Heart left ventricle (tissue), 16 donors: ENCODE results near the gene UBE2D1. TPM values are rescaled to one million over a fixed set of nuclear protein-coding genes. Genes with fewer than 3 reads are reported as not detected.

Experiments used
- ATAC-seq, 4 donors: fragments of 200-7000 bp; cut with Tn5 transposase; one replicate each; pipeline ENCODE4 v1.9.1; 2020 to 2022; ENCODE audit warnings: moderate library complexity in 4 of 4, mild to moderate bottlenecking in 3 of 4, moderate number of reproducible peaks in 1 of 4
- DNase-seq, 5 donors: peaks; one replicate each; pipeline ENCODE4 v3.0.0-alpha.2; 2020
- H3K27ac ChIP-seq, 12 donors: fragments of 200-600 bp; sonication (generic) in 4 of 12; one replicate each; pipeline versions ENCODE4 v1.5.0 to v1.8.0; 2016 to 2022; ENCODE audit warnings: mild to moderate bottlenecking in 2 of 12
- H3K27me3 ChIP-seq, 9 donors: fragments of 200-600 bp; sonication (generic) in 2 of 9; one replicate each; pipeline versions ENCODE4 v1.5.1 to v1.8.0; 2016 to 2022; ENCODE audit warnings: mild to moderate bottlenecking in 3 of 9
- H3K36me3 ChIP-seq, 9 donors: fragments of 200-600 bp; sonication (generic) in 2 of 9; one replicate each; pipeline versions ENCODE4 v1.5.0 to v1.8.0; 2018 to 2022; ENCODE audit warnings: mild to moderate bottlenecking in 2 of 9
- H3K4me1 ChIP-seq, 12 donors: fragments of 200-600 bp; sonication (generic) in 4 of 12; one replicate each; pipeline versions ENCODE4 v1.5.0 to v1.8.0; 2016 to 2022; ENCODE audit warnings: mild to moderate bottlenecking in 3 of 12
- H3K4me3 ChIP-seq, 12 donors: fragments of 200-600 bp; sonication (generic) in 4 of 12; one replicate each; pipeline versions ENCODE4 v1.5.0 to v1.8.0; 2017 to 2022; ENCODE audit warnings: mild to moderate bottlenecking in 9 of 12, moderate library complexity in 4 of 12
- H3K9me3 ChIP-seq, 12 donors: fragments of 200-600 bp; sonication (generic) in 4 of 12; one replicate each; pipeline versions ENCODE4 v1.5.0 to v1.8.0; 2016 to 2022; ENCODE audit warnings: mild to moderate bottlenecking in 1 of 12
- POLR2A ChIP-seq, 2 donors: fragments of 450-650 bp; IDR thresholded peaks; one replicate each; pipeline ENCODE4 v1.6.1; 2017; ENCODE audit warnings: antibody characterized with exemption in 2 of 2, mild to moderate bottlenecking in 2 of 2, moderate library complexity in 2 of 2
- WGBS, 4 donors: extraction: QIAGEN DNeasy Blood & Tissue Kit in 2 of 4; methylation state at CpG; one replicate each; pipeline versions ENCODE4 v1.1.5 to v1.1.7; 2013 to 2018; 5-methylcytosine and 5-hydroxymethylcytosine counted together
- intact Hi-C, 10 donors: fragments of 100-400 bp; cut with DNase I; formaldehyde crosslinking; loops; one replicate each; pipeline versions ENCODE4 v1.11.1 to v1.14.2; 2022
- polyA plus RNA-seq, 2 donors: library from polyadenylated mRNA; stranded (reverse); fragments of 200-250 nt; gene quantifications; one replicate each; pipeline ENCODE4 v1.2.3, GENCODE V29; 2013
- total RNA-seq, 9 donors: library from RNA; depleted of rRNA in 2 of 9; stranded (reverse); fragments of >200 nt in 2 of 9; fragmentation: NEBNext Ultra II Directional in 3 of 9; extraction: Animal tissue kit (Norgen Biotek cat#: 25700) in 3 of 9; gene quantifications; one replicate each; pipeline versions ENCODE4 v1.1.0 to v1.2.4, GENCODE V29; 2016 to 2023
- TF ChIP-seq, protein P1 (sequence below), 12 donors: fragments of 200-600 bp; sonication (generic) in 4 of 12; IDR thresholded peaks; one replicate each; pipeline versions ENCODE4 v1.5.0 to v1.8.0; 2018 to 2022; ENCODE audit warnings: antibody characterized with exemption in 12 of 12, mild to moderate bottlenecking in 5 of 12
- donor health status: ischemic (EF 13 %, LVEDD 7.1; RV severe dilation, severe dysfunction).
- donor health status: healthy with polysubstance abuse.
- donor health status: DM: no; HTN: yes; CAD: no.
- donor health status: DM: no; HTN: no; CAD: no.
- donor health status: ischemic (EF 25% LVEDD 6.9; RV normal size, moderate dysfunction).
- donor health status: ischemic (EF 25% LVEDD 5.7; RV mildly dilated, moderate dysfunction).
- donor health status: healthy.
- donor health status: DM: yes; HTN: yes; CAD: no.
- donor health status: ischemic (EF 35%, LVEDD 5.7; RV mildly dilated, moderate dysfunction).
- donor health status: nonischemic (EF 11% LVEDD 7.7; RV severe dilation, severe dysfunction).
- donor health status: DM: yes; HTN: yes; CAD: no.
- donor health status: PGD.
- donor health status: ischemic (EF 29% LVEDD 5.4; RV normal size, mild dysfunction).
- donor health status: nonischemic (EF 23%, LVEDD 6.1; RV moderate dilation, normal function).

Gene UBE2D1
- total and polyA plus RNA-seq, 11 donors, result 16.9 to 84.2 (median 50.2) TPM

- H3K27me3 ChIP-seq, result peaks cover 0 to 26% (median 0%) of the 10 kb centered on the region in 9 donors
- DNase-seq (no peak), ATAC-seq (no peak)
- intact Hi-C loops, result loop anchor here in 1 of 10 donors (10.0 kb wide), 1 partner anchor 79 kb away; the partner anchor contains the start of gene TFAM
- TF ChIP-seq, protein P1, sequence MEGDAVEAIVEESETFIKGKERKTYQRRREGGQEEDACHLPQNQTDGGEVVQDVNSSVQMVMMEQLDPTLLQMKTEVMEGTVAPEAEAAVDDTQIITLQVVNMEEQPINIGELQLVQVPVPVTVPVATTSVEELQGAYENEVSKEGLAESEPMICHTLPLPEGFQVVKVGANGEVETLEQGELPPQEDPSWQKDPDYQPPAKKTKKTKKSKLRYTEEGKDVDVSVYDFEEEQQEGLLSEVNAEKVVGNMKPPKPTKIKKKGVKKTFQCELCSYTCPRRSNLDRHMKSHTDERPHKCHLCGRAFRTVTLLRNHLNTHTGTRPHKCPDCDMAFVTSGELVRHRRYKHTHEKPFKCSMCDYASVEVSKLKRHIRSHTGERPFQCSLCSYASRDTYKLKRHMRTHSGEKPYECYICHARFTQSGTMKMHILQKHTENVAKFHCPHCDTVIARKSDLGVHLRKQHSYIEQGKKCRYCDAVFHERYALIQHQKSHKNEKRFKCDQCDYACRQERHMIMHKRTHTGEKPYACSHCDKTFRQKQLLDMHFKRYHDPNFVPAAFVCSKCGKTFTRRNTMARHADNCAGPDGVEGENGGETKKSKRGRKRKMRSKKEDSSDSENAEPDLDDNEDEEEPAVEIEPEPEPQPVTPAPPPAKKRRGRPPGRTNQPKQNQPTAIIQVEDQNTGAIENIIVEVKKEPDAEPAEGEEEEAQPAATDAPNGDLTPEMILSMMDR (IDR thresholded peaks at IDR 0.05), result no peak
- TF ChIP-seq POLR2A (IDR thresholded peaks at IDR 0.05), result no peak
- H3K27ac ChIP-seq, result no peak overlapping the region
- H3K36me3 ChIP-seq, result no peaks in the 10 kb centered on the region
- 63 to 71% (median 67%) methylated on average over 4 of the region's 4 CpGs for WGBS, 4 donors
- H3K4me1 ChIP-seq, result no peaks in the 10 kb centered on the region
- no peaks in the 10 kb centered on the region for H3K9me3 ChIP-seq
- H3K4me3 ChIP-seq, result no peak overlapping the region
These were observed 29.0 kb upstream of the UBE2D1 start for GRCh38 chr10:58305821-58306220.

DNA sequence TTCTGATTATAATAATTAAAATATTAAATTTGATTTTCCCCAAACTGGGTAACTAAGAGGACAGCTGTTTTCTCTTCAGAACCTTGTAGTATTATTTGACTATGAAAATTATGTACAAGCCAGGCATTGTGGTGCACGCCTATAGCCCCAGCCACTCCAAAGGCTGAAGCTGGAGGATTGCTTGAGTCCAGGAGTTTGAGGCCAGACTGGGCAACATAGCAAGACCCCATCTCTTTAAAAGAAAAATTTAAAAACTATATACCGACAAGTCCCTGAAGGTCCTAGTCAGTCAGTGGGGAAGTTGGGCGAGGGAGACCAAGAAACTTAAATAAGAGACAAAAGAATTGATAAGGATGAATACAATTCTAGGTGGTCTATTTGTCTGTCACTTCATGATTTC, 27.1 kb upstream of the UBE2D1 start:
- peaks cover 0 to 26% (median 0%) of the 10 kb centered on the region in 9 donors for H3K27me3 ChIP-seq
- intact Hi-C loops, result loop anchor here in 1 of 10 donors (10.0 kb wide), 1 partner anchor 77 kb away; the partner anchor contains the start of gene TFAM
- H3K4me3 ChIP-seq, result no peak overlapping the region
- no peak overlapping the region for H3K27ac ChIP-seq
- H3K9me3 ChIP-seq, result no peaks in the 10 kb centered on the region
- ATAC-seq, result no peak
- TF ChIP-seq POLR2A (IDR thresholded peaks at IDR 0.05), result no peak
- TF ChIP-seq, protein P1 (IDR thresholded peaks at IDR 0.05), result no peak
- 90 to 92% (median 91%) methylated on average over 3 of the region's 3 CpGs for WGBS, 4 donors
- H3K4me1 ChIP-seq, result no peaks in the 10 kb centered on the region
- no peak for DNase-seq
- H3K36me3 ChIP-seq, result no peaks in the 10 kb centered on the region

- no peaks in the 10 kb centered on the region for H3K36me3 ChIP-seq
- no peak for DNase-seq
- H3K4me1 ChIP-seq, result no peaks in the 10 kb centered on the region
- no peak overlapping the region for H3K27ac ChIP-seq
- H3K4me3 ChIP-seq, result no peak overlapping the region
- H3K27me3 ChIP-seq, result peaks cover 0 to 15% (median 0%) of the 10 kb centered on the region in 9 donors
- H3K9me3 ChIP-seq, result no peaks in the 10 kb centered on the region
- ATAC-seq, result no peak
- no peak for TF ChIP-seq POLR2A (IDR thresholded peaks at IDR 0.05)
- TF ChIP-seq, protein P1 (IDR thresholded peaks at IDR 0.05), result no peak
- intact Hi-C loops, result no loop called here
These were observed 23.8 kb upstream of the UBE2D1 start for GRCh38 chr10:58311026-58311425.

DNA sequence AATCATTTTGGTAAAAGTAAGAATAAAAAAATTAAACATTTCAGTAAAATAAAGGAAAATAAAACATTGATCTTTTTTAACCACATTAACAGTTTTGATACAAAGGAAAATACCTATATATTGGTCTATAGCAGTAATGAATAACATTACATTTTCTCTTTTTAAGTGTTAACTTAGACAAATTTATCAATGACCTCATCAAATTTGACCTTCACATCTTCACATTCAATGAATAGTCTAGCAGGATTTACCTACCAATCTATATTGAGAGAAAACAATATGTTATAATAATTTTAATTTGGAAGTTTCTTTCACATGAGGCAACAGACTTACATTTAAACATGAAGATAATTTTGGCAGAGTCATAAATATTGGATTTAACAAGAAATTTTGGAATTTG, 17.9 kb upstream of the UBE2D1 start:
- DNase-seq (no peak), ATAC-seq (no peak)
- H3K36me3 ChIP-seq, result no peaks in the 10 kb centered on the region
- peaks cover 0 to 5% (median 0%) of the 10 kb centered on the region in 12 donors for H3K4me1 ChIP-seq
- no peak for TF ChIP-seq POLR2A (IDR thresholded peaks at IDR 0.05)
- TF ChIP-seq, protein P1 (IDR thresholded peaks at IDR 0.05), result no peak
- H3K4me3 ChIP-seq, result no peak overlapping the region
- no peaks in the 10 kb centered on the region for H3K27me3 ChIP-seq
- intact Hi-C loops, result no loop called here
- no peaks in the 10 kb centered on the region for H3K9me3 ChIP-seq
- no peak overlapping the region for H3K27ac ChIP-seq
